AG10803 (cell line): Measurements from ENCODE around the gene OAS1.

Experiments
- DNase-seq: peaks from one replicate; pipeline ENCODE4 v3.0.0; 2010; ENCODE audit warnings: low read depth
- H3K4me3 ChIP-seq: 2 replicates; pipeline ENCODE4 v1.5.1; 2011; ENCODE audit warnings: mild to moderate bottlenecking, low read length, control low read depth
- TF ChIP-seq, protein P1 (sequence below): conservative IDR thresholded peaks from 2 replicates; pipeline ENCODE4 v1.5.1; 2011; ENCODE audit warnings: mild to moderate bottlenecking, low read length, control low read depth, inconsistent platforms

OAS1 gene

DNA sequence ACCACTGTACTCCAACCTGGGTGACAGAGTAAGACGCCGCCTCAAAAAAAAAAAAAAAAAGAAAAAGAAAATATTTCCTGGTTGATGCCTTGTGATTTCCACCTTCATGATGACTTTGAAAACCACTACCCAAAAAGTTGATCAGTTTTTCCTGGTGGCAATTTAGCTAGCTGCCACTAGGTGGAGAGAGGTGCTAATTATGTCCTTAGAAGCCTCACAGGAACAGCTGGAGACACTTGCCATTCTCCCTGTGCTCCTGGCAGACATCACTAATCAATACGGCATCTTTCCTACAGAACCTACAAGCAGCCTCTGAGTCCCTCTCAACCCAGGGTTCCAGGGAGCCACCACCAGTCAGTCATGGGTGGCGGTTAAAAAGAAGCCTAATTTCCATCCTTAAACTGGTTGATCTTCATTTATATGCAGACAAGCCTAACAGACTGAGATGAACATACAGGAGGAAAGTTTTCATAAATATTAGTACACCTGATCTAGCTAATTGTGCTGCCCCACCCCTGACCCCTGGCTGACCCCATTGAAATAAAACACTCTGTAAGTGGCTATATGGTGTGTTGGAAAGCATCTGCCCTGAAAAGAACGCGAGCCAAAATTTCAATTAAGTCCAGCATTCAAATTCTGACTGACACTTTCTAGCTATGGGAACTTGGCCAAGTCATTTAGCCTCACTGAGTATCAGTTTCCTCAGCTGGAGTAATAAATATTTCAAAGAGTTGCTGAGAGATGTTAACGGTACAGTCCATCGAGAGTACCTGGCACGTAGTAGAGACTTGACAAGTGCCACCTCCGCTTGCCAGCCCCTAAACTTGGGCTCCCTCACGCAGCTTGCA, 6.2 kb upstream of the OAS1 start:
- peak; percentile 42 for DNase-seq
- no peak overlapping the region for H3K4me3 ChIP-seq
- TF ChIP-seq, protein P1, sequence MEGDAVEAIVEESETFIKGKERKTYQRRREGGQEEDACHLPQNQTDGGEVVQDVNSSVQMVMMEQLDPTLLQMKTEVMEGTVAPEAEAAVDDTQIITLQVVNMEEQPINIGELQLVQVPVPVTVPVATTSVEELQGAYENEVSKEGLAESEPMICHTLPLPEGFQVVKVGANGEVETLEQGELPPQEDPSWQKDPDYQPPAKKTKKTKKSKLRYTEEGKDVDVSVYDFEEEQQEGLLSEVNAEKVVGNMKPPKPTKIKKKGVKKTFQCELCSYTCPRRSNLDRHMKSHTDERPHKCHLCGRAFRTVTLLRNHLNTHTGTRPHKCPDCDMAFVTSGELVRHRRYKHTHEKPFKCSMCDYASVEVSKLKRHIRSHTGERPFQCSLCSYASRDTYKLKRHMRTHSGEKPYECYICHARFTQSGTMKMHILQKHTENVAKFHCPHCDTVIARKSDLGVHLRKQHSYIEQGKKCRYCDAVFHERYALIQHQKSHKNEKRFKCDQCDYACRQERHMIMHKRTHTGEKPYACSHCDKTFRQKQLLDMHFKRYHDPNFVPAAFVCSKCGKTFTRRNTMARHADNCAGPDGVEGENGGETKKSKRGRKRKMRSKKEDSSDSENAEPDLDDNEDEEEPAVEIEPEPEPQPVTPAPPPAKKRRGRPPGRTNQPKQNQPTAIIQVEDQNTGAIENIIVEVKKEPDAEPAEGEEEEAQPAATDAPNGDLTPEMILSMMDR: peak; percentile 77

DNA sequence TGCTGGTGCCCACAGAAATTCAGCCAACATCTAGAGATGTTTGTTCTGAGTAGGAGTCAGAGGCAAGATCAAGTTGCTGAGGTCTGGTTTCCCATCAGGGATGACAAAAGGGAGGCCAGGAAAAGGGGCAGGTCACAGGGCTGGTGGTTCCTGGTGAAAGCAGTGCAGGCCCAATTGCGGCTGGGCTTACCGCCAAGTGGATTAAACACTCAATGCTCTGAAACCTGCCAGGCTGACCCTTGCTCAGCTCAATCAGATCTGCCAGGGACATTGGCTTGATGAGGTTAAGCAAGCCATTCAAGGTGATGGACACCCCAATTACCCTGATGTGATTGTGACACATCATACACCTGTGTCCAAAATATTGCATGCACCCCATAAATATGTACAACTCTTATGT, 5.5 kb upstream of the OAS1 start:
- TF ChIP-seq, protein P1: no peak
- H3K4me3 ChIP-seq: no peak overlapping the region
- DNase-seq: no peak

DNA sequence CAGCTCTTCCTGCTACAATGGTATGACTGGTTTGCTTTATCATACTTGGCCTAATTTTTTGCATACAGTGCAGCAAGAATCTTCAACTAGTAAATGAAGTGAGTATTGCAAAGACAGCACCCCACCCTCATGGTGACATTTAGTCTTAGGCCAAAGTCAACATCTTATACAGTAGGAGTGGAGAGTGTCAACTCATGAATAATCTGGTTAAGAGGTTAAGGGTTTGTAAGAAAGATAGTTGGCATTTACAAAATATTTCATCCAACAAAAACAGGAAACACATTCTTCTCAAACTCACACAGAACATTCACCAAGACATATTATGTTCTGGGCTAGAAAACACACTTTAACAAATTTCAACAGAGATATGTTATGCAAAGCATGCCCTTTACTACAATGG, 2.2 kb upstream of the OAS1 start:
- DNase-seq: peak; percentile 36
- H3K4me3 ChIP-seq: no peak overlapping the region
- TF ChIP-seq, protein P1: no peak

DNA sequence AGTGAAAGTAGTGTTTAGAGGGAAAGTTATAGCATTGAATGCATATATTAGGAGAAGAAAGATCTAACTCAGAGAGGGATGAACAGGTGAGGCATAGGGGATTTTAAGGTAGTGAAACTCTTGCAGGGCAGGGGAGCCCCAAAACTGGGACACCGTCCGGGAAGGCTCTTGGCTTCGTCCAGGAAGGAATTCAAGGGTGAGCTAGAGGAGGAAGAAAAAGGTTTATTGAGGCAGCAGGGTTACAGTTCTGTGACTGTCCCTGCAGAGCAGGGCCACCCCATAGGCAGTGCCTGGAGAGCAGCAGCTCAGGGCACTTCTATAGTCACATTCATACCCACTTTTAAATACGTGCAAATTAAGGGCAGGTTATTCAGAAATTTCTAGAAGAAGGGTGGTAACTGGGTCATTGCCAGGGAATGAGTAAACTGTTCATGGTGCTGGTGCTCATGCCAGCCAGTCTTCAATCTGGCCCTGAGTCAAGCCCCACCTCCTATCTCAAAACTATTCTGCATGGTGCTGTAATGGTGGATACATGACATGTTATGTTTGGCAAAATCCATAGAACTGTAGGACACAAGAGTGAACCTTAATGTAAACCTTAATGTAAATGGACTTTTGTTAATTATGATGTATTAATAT, 1.2 kb upstream of the OAS1 start:
- H3K4me3 ChIP-seq: no peak overlapping the region
- no peak for DNase-seq
- TF ChIP-seq, protein P1: no peak

DNA sequence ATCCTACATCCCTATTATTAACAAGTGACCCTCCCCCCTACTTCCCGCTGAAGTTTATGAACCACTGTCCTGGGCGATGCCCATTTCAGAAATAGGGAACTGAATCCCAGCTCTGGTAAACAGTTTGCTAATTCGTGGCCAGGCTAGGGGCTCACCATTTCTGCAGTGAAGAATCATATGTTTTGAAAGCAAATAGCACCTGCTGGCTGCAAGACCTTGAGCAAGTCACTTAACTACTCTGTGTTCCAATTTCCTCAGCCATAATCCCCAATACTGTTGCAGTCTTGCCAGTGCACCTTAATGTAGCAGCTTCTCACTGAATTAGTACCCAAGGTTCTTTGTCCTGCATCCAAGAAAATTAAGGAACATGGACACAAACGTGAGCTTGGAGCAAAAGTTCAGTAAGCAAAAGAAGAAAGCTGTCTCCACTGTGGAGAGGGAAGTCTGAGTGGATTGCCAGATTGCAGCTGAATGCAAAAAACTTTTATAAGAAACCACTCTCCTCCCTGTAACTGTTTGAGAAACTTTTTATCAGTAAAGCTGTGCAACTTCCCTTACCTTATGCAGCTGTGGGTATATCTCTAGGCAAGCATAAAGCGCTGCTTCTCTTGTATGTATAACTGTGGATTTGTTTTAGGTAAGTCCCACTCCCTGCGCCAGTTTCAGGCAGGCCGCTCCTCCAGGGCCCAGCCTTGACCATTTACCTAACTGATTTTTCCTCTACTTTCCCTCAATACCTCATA, 824 bp downstream of the OAS1 start:
- DNase-seq: no peak
- H3K4me3 ChIP-seq: no peak overlapping the region
- TF ChIP-seq, protein P1: no peak

DNA sequence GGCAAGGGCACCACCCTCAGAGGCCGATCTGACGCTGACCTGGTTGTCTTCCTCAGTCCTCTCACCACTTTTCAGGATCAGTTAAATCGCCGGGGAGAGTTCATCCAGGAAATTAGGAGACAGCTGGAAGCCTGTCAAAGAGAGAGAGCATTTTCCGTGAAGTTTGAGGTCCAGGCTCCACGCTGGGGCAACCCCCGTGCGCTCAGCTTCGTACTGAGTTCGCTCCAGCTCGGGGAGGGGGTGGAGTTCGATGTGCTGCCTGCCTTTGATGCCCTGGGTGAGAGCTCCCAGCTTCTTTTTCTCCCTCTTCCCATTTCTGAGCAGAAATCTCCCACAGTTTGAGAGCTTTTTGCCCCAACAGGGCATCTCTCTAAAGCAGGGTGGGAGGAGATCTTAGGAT, 1.8 kb downstream of the OAS1 start:
- TF ChIP-seq, protein P1: no peak
- no peak for DNase-seq
- no peak overlapping the region for H3K4me3 ChIP-seq

DNA sequence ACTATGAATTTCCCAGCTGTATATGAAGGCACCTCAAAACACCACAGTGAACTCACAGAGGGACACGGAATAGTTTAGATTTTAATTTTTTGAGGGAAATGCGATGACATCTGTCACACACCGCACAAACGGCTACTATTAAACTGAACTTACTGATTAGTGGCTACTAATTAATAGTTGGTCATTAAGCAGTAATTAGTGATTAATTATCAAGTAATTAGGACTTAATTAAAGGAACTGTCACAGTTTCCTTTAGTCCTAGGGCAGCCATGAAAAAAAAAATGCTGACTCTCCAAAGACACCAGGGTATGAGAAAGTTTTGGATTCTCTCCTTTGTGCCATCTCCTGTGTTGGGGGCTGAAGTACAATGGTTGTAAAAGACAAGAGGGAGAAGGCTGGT, 2.9 kb downstream of the OAS1 start:
- no peak for DNase-seq
- no peak overlapping the region for H3K4me3 ChIP-seq
- TF ChIP-seq, protein P1: no peak
